Neural cell (in vitro differentiated cells): ENCODE measurements around the gene FYN.

ENCODE experiments used
- CTCF ChIP-seq: fragments of 450-650 bp; IDR thresholded peaks from 2 replicates; pipeline ENCODE4 v1.5.1; 2014; ENCODE audit warnings: antibody characterized with exemption, mild to moderate bottlenecking, moderate library complexity; ENCODE audit not compliant: poor library complexity, severe bottlenecking
- EP300 ChIP-seq: fragments of 450-650 bp; conservative IDR thresholded peaks from 2 replicates; pipeline ENCODE4 v1.6.1; 2014; ENCODE audit warnings: antibody characterized with exemption, mild to moderate bottlenecking, moderate library complexity; ENCODE audit not compliant: poor library complexity, severe bottlenecking
- EZH2 ChIP-seq: fragments of 200-600, 300-800 bp; shearing (Covaris generic), sonication (generic); IDR thresholded peaks from 2 replicates; pipeline ENCODE4 v1.6.1; 2014; ENCODE audit warnings: antibody characterized with exemption, low read length, borderline replicate concordance, mild to moderate bottlenecking; ENCODE audit not compliant: insufficient read depth, poor library complexity, severe bottlenecking
- POLR2AphosphoS5 ChIP-seq: IDR thresholded peaks from 2 replicates; pipeline ENCODE4 v1.6.1; 2012

- TF ChIP-seq CTCF (no peak), POLR2AphosphoS5 (no peak), EP300 (no peak), EZH2 (no peak)
These were observed 239.4 kb downstream of the FYN start for GRCh38 chr6:111633822-111634221.
